WTC11 (cell line): ENCODE results near the gene MIER1.

Experiments
- FOXK1 ChIP-seq: sonication (generic); formaldehyde crosslinking; IDR thresholded peaks from 2 replicates; pipeline ENCODE4 v1.8.0; 2022; ENCODE audit warnings: mild to moderate bottlenecking, moderate library complexity, missing genetic modification reagents
- FOXP4 ChIP-seq: sonication (generic); formaldehyde crosslinking; IDR thresholded peaks from 2 replicates; pipeline ENCODE4 v1.8.0; 2022; ENCODE audit warnings: mild to moderate bottlenecking, missing genetic modification reagents

- TF ChIP-seq FOXP4 (CRISPR knock-in tag) (no peak), FOXK1 (CRISPR knock-in tag) (no peak)
These were observed 93.8 kb downstream of the MIER1 start for GRCh38 chr1:67018574-67018973.
